ENCODE measurements around the gene RAB17. TPM values are rescaled to one million over a fixed set of nuclear protein-coding genes. Genes with fewer than 3 reads are reported as not detected.

The RAB17 gene
- total RNA-seq, 1 experiment from 2014 or later = 41.8 TPM

- no peak for TF ChIP-seq RAD21 (IDR thresholded peaks at IDR 0.05; ENCODE audit: low read depth)
- no peak for TF ChIP-seq CBX3 (IDR thresholded peaks at IDR 0.05; ENCODE audit: low read depth)
- no peak for TF ChIP-seq EGR1 (IDR thresholded peaks at IDR 0.05; ENCODE audit: low read depth)
- TF ChIP-seq, protein P1, sequence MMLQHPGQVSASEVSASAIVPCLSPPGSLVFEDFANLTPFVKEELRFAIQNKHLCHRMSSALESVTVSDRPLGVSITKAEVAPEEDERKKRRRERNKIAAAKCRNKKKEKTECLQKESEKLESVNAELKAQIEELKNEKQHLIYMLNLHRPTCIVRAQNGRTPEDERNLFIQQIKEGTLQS (IDR thresholded peaks at IDR 0.05) = no peak
- TF ChIP-seq EZH2phosphoT487 (IDR thresholded peaks at IDR 0.05; ENCODE audit: borderline replicate concordance) = no peak
Measured at GRCh38 chr2:237557633-237558015, 32.9 kb downstream of the RAB17 start (continued).

- no peak overlapping the region for H3K4me3 ChIP-seq (replicated peaks in 1 of 2; ENCODE audit: low read depth in 1 of 2, low read length in 2 of 2)
- BruUV-seq (replicated peaks) = no TSS peak
- ChIA-PET RAD21 (ENCODE audit: low non-redundant PET in 1 of 2, low total read pairs in 2 of 2, uncharacterized antibody in 2 of 2, unreplicated experiment in 2 of 2) (no interaction called here), CTCF (no interaction called here), POLR2A (no interaction called here)
- no peaks in the 10 kb centered on the region for H3K9me2 ChIP-seq (ENCODE audit: insufficient read depth)
- no peaks in the 10 kb centered on the region for H3K79me2 ChIP-seq (ENCODE audit: insufficient read depth, low read length)
- H3K4me1 ChIP-seq (ENCODE audit: control insufficient read depth in 1 of 2, insufficient read depth in 2 of 2, low read length in 2 of 2) = no peaks in the 10 kb centered on the region
- no peak overlapping the region for H3K27ac ChIP-seq (ENCODE audit: low read depth, low read length)
- no peak overlapping the region for H3K9ac ChIP-seq (ENCODE audit: low read length)
- intact Hi-C loops (cut with micrococcal nuclease) = no loop called here
- no peak for ATAC-seq
- H3K4me2 ChIP-seq (ENCODE audit: low read length) = no peak overlapping the region
- no peak for DNase-seq (ENCODE audit: low read depth, low spot score)
- peaks cover 9 to 31% of the 10 kb centered on the region in 2 experiments for H3K36me3 ChIP-seq (ENCODE audit: control insufficient read depth in 1 of 2, insufficient read depth in 2 of 2, low read length in 2 of 2)
- H4K20me1 ChIP-seq (ENCODE audit: insufficient read depth) = no peaks in the 10 kb centered on the region
- TF ChIP-seq CEBPB (IDR thresholded peaks at IDR 0.05; ENCODE audit: low read depth) (no peak), SIN3A (IDR thresholded peaks at IDR 0.05; ENCODE audit: low read depth) (no peak), POLR2AphosphoS5 (IDR thresholded peaks at IDR 0.05; ENCODE audit: low read depth, low read length) (no peak), POLR2A (IDR thresholded peaks at IDR 0.05; ENCODE audit: borderline replicate concordance, extremely low read depth, insufficient read depth, insufficient read length) (no peak), RAD21 (IDR thresholded peaks at IDR 0.05; ENCODE audit: low read depth) (no peak), YY1 (IDR thresholded peaks at IDR 0.05; ENCODE audit: extremely low read depth, insufficient replicate concordance, low read depth, low read length) (no peak)
- TF ChIP-seq, protein P1 (IDR thresholded peaks at IDR 0.05) = no peak
- H3K27me3 ChIP-seq (ENCODE audit: insufficient read depth, low read length) = no peaks in the 10 kb centered on the region
- no peak overlapping the region for H2AFZ ChIP-seq (ENCODE audit: low read depth, low read length, poor library complexity, severe bottlenecking)
- H3K9me3 ChIP-seq (ENCODE audit: control insufficient read depth in 1 of 2, insufficient read depth in 1 of 2, low read depth in 1 of 2, low read length in 2 of 2) = peaks cover 11 to 14% of the 10 kb centered on the region in 2 experiments; a peak in 3 of 4 replicates
Measured at GRCh38 chr2:237556773-237557632, 33.5 kb downstream of the RAB17 start.
